Hippocampal formation (tissue), 2 donors: ENCODE results near the gene SLC13A5.
"Not testable (repeated sequence)": the region's sequence is repeated elsewhere in the genome, so short reads cannot be mapped to it uniquely, and the experiment has no call there.

Source experiments
- DNase-seq, 2 donors: peaks; one replicate each; lab custom pipeline; 2025; lab: John Stamatoyannopoulos, UW

Gene SLC13A5

DNA sequence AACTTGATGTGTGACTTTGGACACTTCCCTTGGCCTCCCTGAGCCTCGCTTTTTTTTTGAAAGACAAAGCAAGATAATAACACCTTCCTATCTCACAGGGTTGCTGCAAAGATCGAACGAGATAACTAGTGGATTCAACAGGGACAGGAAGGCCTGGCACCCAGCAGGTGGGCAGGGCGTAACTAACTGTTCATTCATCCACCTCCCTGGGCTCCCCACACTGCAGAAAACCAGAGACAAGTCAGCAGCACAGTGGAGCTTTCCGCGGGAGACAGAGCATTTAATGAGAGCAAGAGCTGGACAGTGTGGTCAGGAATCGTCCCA, 28.7 kb downstream of the SLC13A5 start:
- no peak for DNase-seq

DNA sequence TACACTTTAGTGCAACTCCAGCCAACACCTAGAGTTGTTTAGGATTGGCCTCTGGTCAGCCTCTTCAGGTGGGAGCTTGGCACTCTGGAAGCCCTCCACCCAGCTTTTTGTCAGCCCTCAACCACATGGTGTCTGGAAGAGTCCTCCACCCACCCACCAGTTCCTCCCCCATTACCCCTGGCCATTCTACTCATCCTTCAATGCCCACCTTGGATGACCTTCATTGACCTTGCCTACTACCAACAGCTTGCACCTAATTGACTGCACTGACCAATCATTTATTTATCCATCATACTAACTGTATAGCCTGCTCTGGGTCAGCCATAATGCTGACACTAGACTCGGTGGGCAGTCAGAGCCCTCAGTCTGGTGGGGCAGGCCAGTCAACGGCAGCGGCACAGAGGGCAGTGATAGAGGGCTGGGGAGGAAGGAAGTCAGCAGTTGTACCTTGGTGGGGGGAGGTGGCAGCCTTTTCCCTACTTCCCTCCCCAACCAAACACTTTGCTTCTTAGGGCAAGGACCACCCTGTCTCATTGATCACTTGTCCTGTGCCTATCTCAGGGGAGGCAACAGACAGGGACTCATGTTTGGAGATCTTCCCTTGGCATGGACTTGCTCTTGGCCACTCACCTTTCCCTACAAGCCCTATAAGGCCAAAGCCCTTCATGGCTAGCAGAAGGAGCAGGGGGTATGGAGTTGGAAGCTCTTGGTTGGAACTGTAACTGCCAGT, 29.3 kb downstream of the SLC13A5 start:
- no peak for DNase-seq

DNA sequence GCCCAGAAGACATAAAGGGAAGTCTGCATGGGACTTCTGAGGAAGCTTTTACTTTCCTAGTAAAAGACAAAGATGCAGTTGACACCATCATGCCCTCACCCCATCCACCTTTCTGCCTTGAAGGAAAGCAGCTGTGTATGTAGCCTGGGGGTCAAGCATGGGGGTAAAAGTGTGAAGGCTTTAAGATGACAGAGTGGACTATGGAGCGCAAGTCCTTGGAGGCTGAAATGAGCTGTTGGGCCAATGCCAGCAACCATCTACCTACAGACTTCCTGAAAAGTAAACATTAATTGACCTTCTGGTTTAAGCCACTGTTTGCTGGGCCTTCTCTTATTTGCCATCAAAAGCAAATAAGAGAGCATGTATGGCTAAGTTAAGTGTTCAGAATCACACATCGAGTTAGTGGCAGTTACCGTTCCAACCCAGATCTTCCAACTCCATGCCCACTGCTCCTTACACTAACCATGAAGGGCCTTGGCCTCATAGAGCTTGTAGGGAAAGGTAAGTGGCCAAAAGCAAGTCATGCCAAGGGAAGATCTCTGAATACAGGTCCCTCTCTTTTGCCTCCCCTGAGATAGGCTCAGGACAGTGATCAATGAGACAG, 30.0 kb downstream of the SLC13A5 start:
- DNase-seq: no peak

DNA sequence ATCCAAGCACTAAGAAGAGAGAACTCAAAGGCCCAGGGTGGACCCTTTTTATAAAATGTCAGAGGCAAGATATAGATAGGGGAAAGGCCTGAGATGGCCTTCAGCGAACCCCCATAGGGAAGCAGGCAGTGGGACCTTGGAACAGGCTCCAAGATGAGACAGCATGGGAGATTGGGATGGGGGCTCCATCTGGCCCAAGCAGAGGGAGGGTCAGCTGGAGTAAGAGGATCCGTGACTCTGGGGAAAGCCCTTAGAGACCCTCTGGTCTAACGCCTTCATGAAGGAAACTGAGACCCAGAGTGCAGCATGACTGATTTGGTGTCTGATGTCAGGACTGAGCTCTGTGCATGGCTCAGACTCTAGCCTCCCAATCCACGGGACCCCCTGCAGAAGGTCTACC, 30.8 kb downstream of the SLC13A5 start:
- DNase-seq: no peak

DNA sequence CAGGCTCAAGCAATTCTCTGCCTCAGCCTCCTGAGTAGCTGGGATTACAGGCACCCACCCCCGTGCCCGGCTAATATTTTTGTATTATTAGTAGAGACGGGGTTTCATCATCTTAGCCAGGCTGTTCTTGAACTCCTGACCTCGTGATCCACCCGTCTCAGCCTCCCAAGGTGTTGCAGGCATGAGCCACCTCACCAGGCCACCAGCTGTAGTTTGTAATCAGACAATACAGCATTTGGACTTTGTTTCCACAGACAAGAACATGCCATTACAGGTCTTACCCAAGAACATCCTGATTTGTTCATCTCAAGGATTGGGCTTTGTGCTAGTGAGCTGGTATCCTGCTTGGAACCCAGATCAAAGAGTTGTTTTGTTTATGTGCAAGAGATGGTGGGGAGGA, 31.5 kb downstream of the SLC13A5 start:
- no peak for DNase-seq

DNA sequence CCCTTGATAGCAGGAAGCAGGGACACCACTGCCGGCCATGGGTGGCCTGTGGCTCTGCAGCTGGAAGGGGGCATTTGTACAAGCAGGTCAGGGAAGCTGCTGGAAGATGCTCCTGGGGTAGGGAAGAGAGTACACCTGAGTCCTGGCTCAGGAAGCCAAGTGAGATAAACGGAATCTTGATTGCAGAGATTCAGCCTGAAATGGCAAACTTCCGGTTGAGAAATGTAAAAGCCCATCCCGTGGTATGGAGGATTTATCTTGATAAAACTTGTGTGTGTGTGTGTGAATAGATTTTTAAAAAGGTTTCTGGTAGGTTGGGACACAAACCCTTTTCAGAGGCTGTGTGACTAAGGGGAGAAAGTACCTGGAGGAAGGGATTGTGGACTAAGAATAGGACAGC, 32.0 kb downstream of the SLC13A5 start:
- DNase-seq: no peak

DNA sequence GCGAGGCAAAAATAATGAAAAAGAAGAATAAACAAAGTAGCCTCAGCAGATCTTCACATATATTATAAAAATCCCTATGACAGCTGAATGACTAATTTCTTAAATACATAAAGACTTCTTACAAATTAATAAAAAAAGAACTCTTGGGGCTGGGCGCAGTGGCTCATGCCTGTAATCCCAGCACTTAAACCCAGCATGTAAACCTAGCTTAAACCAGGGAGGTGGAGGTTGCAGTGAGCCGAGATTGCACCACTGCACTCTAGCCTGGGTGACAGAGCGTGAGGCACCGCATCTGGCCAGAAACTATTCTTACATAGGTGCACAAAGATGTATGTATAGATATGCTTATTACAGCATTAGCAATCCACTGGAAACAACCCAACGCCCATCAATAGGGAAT, 33.9 kb downstream of the SLC13A5 start:
- no peak for DNase-seq

DNA sequence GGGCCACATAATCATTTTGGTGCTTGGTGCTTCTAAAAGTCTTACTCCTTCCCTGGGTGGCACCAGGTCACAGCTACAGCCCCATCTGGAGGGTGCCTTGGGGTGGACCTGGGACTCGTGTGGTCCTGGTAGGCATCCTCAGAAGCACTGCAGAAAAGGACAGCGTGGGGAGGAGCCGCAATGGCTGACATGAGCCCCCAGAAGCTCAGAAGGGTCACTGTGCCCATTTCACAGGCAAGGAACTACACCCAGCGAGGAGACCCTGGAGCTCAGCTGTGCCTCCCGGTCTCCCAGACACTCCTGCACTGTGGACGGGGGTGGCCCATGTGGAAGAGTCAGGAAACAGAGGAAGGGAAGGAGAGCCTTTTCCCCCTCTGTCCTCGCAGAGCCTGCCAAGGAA, 35.2 kb downstream of the SLC13A5 start:
- no peak for DNase-seq

DNA sequence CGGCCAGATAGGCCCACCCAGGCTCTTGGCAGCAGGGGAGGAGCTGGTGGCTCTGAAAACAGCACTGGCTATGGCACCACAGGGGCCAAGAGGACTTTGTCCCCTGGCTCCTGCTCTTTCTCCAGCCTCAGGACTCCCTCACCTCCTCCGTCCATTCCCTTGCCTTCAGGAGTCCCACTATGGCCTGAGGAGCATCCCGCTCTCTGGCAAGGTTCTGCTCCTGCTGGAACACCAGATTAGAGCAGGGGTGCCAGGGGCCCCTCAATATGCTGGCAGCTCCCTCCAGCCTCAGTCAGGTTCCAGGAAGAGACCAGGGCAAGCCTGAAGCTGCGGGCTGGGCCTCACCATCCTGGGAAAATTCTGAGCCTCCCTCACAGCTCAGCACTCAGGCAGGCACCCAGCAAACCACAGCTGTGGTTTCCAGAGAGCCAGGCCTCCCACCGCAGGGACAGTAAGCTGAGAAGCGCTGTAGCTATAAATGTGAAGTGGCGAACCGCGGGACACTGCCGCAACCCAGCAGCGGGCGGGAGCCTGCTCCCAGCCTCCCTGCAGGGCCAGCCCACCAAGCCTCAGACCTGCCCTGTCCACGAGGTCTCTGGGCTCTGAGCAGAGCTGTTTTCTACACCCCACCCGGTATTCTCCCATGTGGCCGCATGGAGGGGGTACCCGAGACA, 35.9 kb downstream of the SLC13A5 start:
- no peak for DNase-seq

DNA sequence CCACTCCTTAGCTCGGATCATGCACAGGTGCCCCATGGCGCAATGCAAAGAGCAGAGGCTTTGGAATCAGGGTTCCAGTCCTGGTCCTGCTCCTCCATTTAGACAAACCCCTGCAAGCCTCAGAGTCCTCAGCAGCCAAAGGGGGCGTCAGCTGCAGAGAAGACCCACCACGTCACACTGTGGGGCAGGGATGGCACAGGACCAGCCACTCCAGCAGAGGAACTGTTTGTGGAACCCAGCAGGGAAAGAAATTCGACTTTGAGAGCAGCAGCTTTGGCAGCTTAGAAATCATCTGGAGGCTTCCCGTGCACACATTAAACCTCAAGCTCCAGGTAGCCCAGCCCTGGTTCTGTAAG, 36.4 kb downstream of the SLC13A5 start:
- DNase-seq: no peak

DNA sequence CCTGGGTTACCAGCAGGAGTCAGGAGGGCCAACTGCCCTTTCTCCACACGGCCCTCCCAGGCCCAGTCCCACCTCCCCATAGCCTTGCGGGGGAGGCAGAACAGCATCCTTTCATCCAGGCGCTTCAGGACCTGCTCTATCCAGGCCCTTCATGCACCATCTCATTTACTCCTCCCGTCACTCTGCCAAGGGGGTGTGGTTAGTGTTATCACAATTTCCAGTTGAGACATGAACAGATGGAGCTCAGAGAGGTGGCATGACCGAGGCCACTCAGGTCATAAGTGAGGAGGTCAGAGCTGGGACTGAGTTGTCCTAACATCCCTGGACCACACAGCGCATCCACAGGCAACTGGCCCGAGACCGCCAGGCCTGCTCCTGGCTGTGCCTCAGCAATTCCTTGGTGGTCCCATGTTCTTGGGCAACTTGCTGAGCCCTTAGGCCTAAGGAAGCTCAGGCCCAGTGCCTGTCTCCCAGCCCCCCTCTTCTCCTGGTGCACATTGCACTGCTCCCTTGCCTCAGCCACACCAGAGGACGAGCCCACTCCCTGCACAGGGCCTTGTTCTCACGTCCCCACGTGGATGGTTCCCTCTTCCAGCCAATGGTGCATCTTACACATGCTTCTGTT, 37.9 kb downstream of the SLC13A5 start:
- no peak for DNase-seq

DNA sequence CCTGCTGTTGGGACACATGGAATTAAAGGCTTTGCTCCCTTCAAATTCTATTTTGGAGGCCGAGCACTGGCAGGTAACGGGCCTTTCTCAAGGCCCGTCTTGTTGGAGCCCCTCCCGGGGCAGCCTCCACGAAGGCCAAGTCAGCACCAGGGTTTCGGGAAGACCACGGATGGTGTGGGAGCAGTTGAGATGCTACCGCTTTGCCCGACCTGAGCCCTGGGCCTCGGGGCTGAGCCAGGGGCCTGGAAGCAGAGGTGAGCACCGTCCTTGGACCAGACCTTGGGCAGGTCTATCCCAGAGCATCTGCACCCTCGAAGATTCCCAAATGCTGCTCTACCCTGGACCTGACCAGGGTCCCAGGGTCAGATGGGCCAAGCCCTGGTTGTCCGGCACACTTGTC, 38.6 kb downstream of the SLC13A5 start:
- DNase-seq: no peak

DNA sequence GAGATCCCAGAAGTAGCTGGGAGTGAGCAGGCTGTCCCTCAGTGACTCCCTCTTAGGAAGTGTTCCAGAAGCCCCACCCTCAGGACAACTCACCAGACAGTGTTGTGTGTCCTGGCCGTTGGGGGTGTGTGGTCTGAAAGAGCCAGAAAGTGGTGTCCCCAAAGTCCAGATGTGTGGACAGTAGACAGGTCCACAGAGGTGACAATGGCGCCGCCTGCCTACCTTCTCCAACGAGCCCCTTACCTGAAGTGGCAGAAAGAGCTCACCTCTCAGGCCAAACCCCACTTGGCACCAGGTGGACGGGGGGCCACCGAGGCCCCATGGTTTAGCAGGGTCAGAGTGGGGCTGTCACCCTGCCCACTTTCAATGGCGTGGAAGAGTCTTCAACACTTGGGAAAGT, 41.7 kb downstream of the SLC13A5 start:
- no peak for DNase-seq

DNA sequence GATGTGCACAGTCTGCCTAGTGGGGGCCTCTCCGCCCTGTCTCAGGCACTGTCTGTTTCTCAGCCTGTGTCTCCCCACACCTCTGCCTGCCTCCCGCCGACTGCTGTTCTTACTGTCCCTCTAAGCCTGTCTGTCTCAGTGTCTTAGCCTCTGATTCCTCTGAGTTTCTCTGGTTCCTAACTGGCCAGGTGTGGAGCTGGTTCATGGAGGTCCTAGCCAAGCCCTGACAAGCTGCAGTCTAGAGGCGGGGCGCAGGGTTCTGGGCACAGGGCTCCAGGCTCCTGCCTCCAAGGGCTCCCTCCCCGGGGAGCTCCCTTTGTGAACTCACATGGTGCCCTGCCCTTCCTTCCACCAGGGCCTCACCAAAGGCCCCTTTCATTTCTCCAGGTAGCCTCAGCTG, 42.2 kb downstream of the SLC13A5 start:
- no peak for DNase-seq

DNA sequence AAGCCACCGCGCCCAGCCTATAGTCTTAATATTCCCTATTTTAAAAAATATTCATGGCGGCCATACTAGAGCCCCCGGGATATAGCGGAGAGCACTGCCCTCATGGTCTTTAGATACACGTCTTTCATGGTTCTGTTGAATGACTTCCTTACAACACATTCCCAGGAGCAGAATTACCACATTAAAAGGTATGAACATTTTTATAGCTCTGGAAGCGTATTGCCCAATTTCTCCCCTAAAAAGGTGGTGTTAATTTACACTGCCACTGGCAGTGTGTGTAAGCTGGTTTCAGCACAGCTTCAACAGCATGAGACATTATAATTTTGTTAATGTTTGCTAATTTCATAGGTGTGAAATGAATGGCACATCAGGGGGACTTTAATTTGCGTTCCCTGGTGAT, 42.6 kb downstream of the SLC13A5 start:
- no peak for DNase-seq

DNA sequence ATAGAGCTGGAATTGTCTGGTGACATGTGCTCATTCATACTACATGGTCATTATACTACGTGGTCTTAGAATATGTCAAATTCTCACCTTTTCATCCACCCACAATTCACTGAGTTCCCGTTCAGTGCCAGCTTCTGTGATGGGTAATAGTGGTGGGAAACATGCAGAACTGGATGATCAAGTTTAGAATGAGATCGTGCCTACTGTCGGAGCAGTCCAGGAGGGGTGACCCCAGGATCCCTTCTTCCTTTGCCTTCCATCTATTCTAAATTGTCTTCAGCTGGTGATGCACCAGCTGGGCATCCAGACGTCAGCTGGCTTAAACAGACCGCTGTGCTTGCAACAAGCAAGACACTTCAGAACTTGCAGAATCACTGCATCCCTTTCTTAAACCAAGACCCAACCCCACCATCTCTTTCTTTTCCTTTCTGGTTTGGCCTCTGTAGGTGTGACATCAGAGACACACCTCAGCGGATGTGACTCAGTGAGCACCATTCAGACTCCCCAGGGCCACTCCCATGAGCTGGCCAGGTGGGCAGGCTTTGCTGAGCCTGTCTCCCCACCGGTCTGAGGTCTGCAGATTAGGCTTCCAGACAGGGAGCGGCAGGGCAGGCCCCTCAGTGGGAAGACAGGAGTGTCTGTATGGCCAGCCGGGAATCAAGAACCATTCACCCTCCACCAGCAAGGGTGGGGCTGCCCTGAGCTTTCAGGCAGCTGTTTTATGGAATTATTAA, 43.5 kb downstream of the SLC13A5 start:
- DNase-seq: no peak

DNA sequence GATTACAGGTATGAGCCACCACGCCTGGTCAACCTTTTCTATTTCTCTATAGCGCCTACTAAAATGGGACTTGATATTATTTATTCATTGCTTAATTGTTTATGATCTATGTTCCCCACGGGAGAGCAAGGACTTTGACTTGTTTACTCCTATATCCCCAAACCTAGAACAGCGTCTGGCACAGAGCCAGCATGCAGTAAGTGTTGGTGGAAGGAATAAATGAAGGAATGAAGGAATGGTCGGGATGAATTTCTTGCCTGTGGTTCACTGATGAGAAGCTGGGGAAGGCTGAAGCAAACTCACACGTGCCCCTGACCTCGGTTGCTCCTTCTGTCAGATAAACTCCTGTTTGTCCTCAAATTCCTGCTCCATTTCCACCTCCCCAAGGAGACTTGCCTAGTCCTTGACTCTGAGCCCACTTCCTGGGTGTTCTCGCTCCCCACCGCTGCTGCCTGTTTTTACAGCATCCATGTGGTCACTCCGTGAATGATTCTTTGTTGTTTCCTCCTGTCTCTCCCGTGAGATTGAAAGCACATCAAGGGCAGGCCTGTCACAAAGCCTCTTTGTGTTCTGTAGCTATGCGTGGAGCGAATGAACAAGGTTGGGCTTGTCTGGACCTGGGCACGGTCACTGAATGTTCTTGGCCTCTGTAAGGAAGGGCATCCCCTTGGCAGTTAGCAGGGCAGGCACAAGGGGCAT, 44.3 kb downstream of the SLC13A5 start:
- DNase-seq: no peak

DNA sequence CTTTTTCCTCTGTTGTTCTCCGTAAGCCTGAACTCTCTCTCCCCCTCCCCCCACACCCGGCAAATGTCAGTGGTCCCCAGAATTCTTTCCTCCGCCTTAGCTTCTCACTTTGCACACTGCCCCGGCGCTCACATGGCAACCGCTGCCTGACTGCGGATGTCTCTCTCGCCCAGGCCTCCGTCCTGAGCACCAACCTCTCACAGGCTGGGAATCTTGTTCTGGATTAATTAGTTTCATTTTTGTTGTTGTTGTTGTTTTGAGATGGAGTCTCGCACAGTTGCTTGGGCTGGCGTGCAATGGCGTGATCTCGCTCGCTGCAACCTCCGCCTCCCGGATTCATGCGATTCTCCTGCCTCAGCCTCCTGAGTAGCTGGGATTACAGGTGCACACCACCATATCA, 45.0 kb downstream of the SLC13A5 start:
- DNase-seq: no peak

DNA sequence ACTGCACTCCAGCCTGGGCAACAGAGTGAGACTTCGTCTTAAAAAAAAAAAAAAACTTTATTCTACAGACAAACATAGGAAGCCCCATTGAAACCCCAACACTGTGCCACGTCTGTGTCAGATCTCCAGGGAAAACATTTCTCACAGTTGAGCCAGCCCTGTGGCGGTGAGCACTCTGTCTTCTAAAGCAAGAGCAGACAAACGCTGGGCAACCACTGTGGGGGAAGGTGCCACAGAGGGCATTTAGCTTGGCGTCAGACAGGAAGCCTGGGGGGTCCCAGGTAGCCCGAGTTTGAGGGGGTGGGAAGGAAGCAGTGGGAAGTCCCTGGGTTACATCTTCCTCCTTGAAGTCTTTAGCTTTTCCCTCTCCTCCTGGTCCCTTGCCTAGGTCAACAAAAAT, 45.7 kb downstream of the SLC13A5 start:
- DNase-seq: no peak

DNA sequence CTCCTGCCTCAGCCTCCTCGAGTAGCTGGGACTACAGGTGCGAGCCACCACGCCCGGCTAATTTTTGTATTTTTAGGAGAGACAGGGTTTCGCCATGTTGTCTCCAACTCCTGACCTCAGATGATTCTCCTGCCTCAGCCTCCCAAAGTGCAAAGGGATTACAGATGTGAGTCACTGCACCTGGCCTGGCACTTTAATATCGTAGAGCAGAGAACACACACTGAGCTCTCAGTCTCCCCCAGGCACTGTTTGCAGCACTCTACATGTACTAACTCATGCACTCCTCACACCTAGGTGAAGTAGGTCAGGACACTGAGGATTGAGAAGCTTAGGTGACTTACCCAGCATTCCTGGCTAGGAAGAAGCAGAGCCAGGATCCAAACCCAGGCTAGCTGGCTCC, 46.6 kb downstream of the SLC13A5 start:
- DNase-seq: no peak

DNA sequence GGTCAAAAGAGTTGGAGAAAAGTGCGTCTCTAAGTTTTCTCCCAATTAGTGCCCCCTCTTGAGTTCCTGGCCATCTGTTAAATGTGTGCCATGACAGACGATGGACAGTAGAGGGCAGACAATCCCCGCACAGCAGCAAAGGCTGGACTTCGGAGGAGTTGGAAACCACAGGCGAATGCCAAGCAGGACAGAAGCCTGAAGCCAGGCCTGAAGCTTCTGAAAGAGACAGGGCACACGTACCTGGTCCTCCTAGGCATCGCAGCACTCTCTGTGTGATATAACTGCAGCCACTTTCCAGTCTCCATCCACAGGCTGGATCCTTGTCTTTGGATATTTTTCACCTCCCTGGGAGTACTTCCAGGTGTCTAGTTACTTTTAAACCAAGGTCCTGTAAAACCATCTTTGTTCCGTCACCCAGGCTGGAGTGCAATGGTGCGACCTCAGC, 47.1 kb downstream of the SLC13A5 start:
- DNase-seq: peak; percentile 67 to 68

DNA sequence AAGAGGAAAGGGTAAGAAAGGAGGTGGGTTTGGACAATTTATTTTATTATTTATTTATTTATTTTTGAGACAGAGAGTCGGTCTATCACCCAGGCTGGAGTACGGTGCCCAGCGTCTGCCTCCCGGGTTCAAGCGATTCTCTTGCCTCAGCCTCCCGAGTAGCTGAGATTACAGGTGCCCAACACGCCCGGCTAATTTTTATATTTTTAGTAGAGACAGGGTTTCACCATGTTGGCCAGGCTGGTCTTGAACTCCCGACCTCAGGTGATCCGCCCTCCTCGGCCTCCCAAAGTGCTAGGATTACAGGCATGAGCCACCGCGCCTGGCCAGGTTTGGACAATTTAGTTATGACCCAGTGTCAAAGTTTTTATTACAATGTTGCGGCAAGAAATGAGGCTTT, 50.0 kb downstream of the SLC13A5 start:
- not testable (repeated sequence) for DNase-seq
